HepG2 (cell line): ENCODE results near the gene TP53TG5. TPM values are rescaled to one million over a fixed set of nuclear protein-coding genes. Genes with fewer than 3 reads are reported as not detected.

Source experiments
- ATAC-seq: fragments of 200-7000 bp; cut with Tn5 transposase; 3 replicates; pipeline ENCODE4 v1.9.1; 2020; ENCODE audit warnings: mild to moderate bottlenecking, moderate library complexity
- BruUV-seq: library from RNA; stranded (reverse); fragments of 400-500 nt; replicated peaks from 2 replicates; lab custom pipeline; 2021; lab: Mats Ljungman, UMichigan
- CTCF ChIA-PET: fragments of 300-600 bp; formaldehyde crosslinking; extraction: SDS; loops from one replicate; lab custom pipeline; 2021; ENCODE audit warnings: low total read pairs, inconsistent platforms, low intra/inter-chr PET ratio; lab: Yijun Ruan, JAX
- POLR2A ChIA-PET: fragments of 350-600 bp; sonication (Branson Sonifier 250); formaldehyde crosslinking; loops from one replicate; lab custom pipeline; 2020; ENCODE audit warnings: antibody characterized with exemption, inconsistent platforms; lab: Yijun Ruan, JAX
- DNase-seq: peaks from one replicate; pipeline ENCODE4 v3.0.0-alpha.2; 2015; ENCODE audit warnings: low spot score
- FAIRE-seq: peaks from 3 replicates; lab custom pipeline; 2011; peaks lifted over from hg19 to GRCh38; lab: Jason Lieb, UNC
- H2AFZ ChIP-seq: one replicate; pipeline ENCODE4 v1.6.1; 2011; ENCODE audit warnings: low read length, inconsistent platforms
- H3K27ac ChIP-seq: fragments of 300-600 bp; 3 replicates; pipeline ENCODE4 v1.8.0; 2011; ENCODE audit warnings: mixed run types, mild to moderate bottlenecking, mixed read lengths, low read length, inconsistent platforms; ENCODE audit not compliant: insufficient read depth; ENCODE audit errors: extremely low read length
- H3K27me3 ChIP-seq, 2 experiments: fragments of 200-600 bp in 1 of 2; 2 replicates in 1 of 2; 3 replicates in 1 of 2; pipeline versions ENCODE4 v1.6.0 to v1.8.0; 2011; ENCODE audit warnings: low read length in 2 of 2, mild to moderate bottlenecking in 2 of 2, moderate library complexity in 2 of 2, inconsistent platforms in 1 of 2; ENCODE audit not compliant: insufficient read depth in 2 of 2, control insufficient read depth in 1 of 2
- H3K36me3 ChIP-seq, 2 experiments: fragments of 200-600 bp in 1 of 2; replicated peaks in 1 of 2; 2 replicates in 1 of 2; 3 replicates in 1 of 2; pipeline versions ENCODE4 v1.5.1 to v1.8.0; 2011; ENCODE audit warnings: low read length in 2 of 2, inconsistent platforms in 1 of 2; ENCODE audit not compliant: insufficient read depth in 2 of 2, control insufficient read depth in 1 of 2
- H3K4me1 ChIP-seq: 2 replicates; pipeline ENCODE4 v1.5.1; 2012; ENCODE audit warnings: low read length, inconsistent platforms; ENCODE audit not compliant: insufficient read depth
- H3K4me2 ChIP-seq: 2 replicates; pipeline ENCODE4 v1.6.0; 2011; ENCODE audit warnings: low read depth, low read length, inconsistent platforms
- H3K4me3 ChIP-seq, 3 experiments: fragments of 200-600 bp in 1 of 3; sonication (generic), shearing (Covaris generic) in 1 of 3; replicated peaks in 1 of 3; 2 replicates each; pipeline ENCODE4 v1.5.1; 2011 to 2016; ENCODE audit warnings: low read length in 3 of 3, inconsistent platforms in 2 of 3, low read depth in 2 of 3, mild to moderate bottlenecking in 2 of 3, control low read depth in 1 of 3, mixed read lengths in 1 of 3; ENCODE audit not compliant: insufficient read depth in 1 of 3
- H3K79me2 ChIP-seq: one replicate; pipeline ENCODE4 v1.6.1; 2011; ENCODE audit warnings: low read length, inconsistent platforms; ENCODE audit not compliant: insufficient read depth
- H3K9ac ChIP-seq: 2 replicates; pipeline ENCODE4 v1.6.0; 2011; ENCODE audit warnings: mild to moderate bottlenecking, low read depth, low read length, inconsistent platforms; ENCODE audit not compliant: insufficient read depth
- H3K9me3 ChIP-seq: 2 replicates; pipeline ENCODE4 v1.5.1; 2012; ENCODE audit warnings: mild to moderate bottlenecking, low read length
- H4K20me1 ChIP-seq: 2 replicates; pipeline ENCODE4 v1.6.0; 2011; ENCODE audit warnings: inconsistent platforms, mild to moderate bottlenecking, low read length, moderate library complexity; ENCODE audit not compliant: insufficient read depth
- CENPX ChIP-seq: sonication (generic); formaldehyde crosslinking; IDR thresholded peaks from 2 replicates; pipeline ENCODE4 v1.9.0; 2021; ENCODE audit warnings: mild to moderate bottlenecking, missing genetic modification reagents, moderate library complexity
- CSRNP1 ChIP-seq: sonication (generic); formaldehyde crosslinking; IDR thresholded peaks from 2 replicates; pipeline ENCODE4 v1.8.1; 2023; ENCODE audit warnings: mild to moderate bottlenecking, missing genetic modification reagents
- MBD4 ChIP-seq: IDR thresholded peaks from 2 replicates; pipeline ENCODE4 v1.6.1; 2012; ENCODE audit warnings: low read length, inconsistent platforms, borderline replicate concordance
- MEIS2 ChIP-seq: sonication (generic); formaldehyde crosslinking; IDR thresholded peaks from 2 replicates; pipeline ENCODE4 v1.9.0; 2021; ENCODE audit warnings: mild to moderate bottlenecking, missing genetic modification reagents
- NFIC ChIP-seq: IDR thresholded peaks from 2 replicates; pipeline ENCODE4 v1.6.1; 2012; ENCODE audit warnings: mild to moderate bottlenecking, low read length, inconsistent platforms
- SMAD1 ChIP-seq: sonication (generic); formaldehyde crosslinking; IDR thresholded peaks from 2 replicates; pipeline ENCODE4 v1.4.0; 2020; ENCODE audit warnings: missing genetic modification reagents, low read depth, mild to moderate bottlenecking, borderline replicate concordance
- SP1 ChIP-seq, 2 experiments: fragments of 450-650 bp in 1 of 2; sonication (generic) in 1 of 2; formaldehyde crosslinking in 1 of 2; IDR thresholded peaks; 2 replicates each; pipeline versions ENCODE4 v1.4.0 to v1.6.1; 2016 to 2020; ENCODE audit warnings: missing genetic modification reagents in 1 of 2
- THAP9 ChIP-seq: sonication (generic); formaldehyde crosslinking; IDR thresholded peaks from 2 replicates; pipeline ENCODE4; 2020; ENCODE audit warnings: missing genetic modification reagents, mild to moderate bottlenecking, borderline replicate concordance
- ZIK1 ChIP-seq: sonication (generic); formaldehyde crosslinking; IDR thresholded peaks from 2 replicates; pipeline ENCODE4 v1.5.0; 2020; ENCODE audit warnings: mild to moderate bottlenecking, low read depth, missing genetic modification reagents, borderline replicate concordance
- ZNF235 ChIP-seq: sonication (generic); formaldehyde crosslinking; IDR thresholded peaks from 2 replicates; pipeline ENCODE4 v1.8.1; 2023; ENCODE audit warnings: mild to moderate bottlenecking, missing genetic modification reagents, borderline replicate concordance
- ZNF263 ChIP-seq: sonication (generic); formaldehyde crosslinking; IDR thresholded peaks from 2 replicates; pipeline ENCODE4 v1.4.0; 2020; ENCODE audit warnings: missing genetic modification reagents
- ZNF720 ChIP-seq: sonication (generic); formaldehyde crosslinking; IDR thresholded peaks from 2 replicates; pipeline ENCODE4 v1.4.0; 2020; ENCODE audit warnings: missing genetic modification reagents
- WGBS: methylation state at CpG from one replicate; pipeline ENCODE4 v1.1.6; 2017; ENCODE audit warnings: low lambda C conversion rate; 5-methylcytosine and 5-hydroxymethylcytosine counted together
- in situ Hi-C: cut with HindIII; loops from 2 replicates; pipeline ENCODE4 v1.10.0; 2017; ENCODE audit warnings: low pct_unique_long_range_greater_than_20kb; ENCODE audit not compliant: extremely low pct_ligation_motif_present
- intact Hi-C: fragments of 100-400 bp; cut with micrococcal nuclease; formaldehyde crosslinking; loops from one replicate; pipeline ENCODE4 v1.10.0; 2022; ENCODE audit not compliant: unreplicated experiment
- polyA plus RNA-seq, 8 experiments: library from polyadenylated mRNA; depleted of rRNA in 3 of 8; stranded (reverse) in 7 of 8; unstranded in 1 of 8; fragments of >200 nt; fragmentation: Illumina TruSeq in 4 of 8; extraction: Trizol in 4 of 8; gene quantifications; 2 replicates each; pipeline versions ENCODE4 v1.2.1 to v1.2.3, GENCODE V29; 2011 to 2016; ENCODE audit warnings: low read depth in 4 of 8, missing spikeins in 1 of 8, mixed read lengths in 1 of 8; ENCODE audit not compliant: insufficient read depth in 1 of 8
- total RNA-seq, 5 experiments: library from RNA; depleted of rRNA; stranded (reverse); fragments of >200 nt; fragmentation: Illumina TruSeq; extraction: Trizol; gene quantifications; 2 replicates each; pipeline ENCODE4 v1.2.3, GENCODE V29; 2016; ENCODE audit warnings: low read depth in 1 of 5
- TF ChIP-seq, protein P1 (sequence below): sonication (generic); formaldehyde crosslinking; IDR thresholded peaks from 2 replicates; pipeline ENCODE4 v1.4.0; 2020; ENCODE audit warnings: mild to moderate bottlenecking, missing genetic modification reagents

TP53TG5 gene
- total and polyA plus RNA-seq, 2 of the 13 experiments (the other 11 are each of a cell fraction or from before 2014, with no cell fraction given) = 0.11 TPM; not detected in 1

DNA sequence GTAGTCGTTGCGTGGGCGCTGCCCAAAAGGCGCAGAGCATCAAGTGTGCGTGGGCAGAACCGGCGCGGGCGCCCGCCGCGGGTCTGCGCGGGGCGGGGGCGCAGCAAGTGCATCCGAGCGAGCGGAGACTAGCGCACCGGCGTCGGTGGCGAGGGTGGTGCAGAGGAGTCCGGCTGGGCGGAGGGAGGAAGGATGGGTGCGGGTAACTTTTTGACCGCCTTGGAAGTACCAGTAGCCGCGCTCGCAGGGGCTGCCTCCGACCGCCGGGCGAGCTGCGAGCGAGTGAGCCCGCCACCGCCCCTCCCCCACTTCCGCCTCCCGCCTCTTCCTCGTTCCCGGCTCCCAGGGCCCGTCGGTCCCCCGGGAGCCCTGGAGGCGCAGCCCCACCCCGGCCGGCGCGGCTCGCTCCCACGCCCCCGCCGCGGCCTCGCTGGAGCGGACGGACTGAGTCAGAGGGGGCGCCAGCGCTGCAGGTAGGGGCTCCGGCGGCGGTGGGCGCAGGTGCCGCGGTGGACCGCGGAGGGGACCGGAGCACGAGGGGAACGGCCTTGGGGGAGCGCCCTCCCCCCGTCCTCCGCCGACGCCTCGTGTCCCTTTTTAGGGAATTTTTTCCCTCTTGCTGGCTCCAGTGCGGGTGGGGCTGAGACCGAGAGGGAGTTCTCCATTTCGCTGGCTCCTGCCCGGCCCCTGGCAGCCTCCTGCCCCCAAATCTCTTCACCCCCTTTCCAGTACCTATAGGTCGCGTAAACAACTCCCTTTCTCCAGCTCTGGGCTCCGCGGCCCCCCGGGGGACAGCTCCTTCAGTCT is 28.3 kb upstream of the TP53TG5 start (continued):
- no peak for TF ChIP-seq SP1 (IDR thresholded peaks at IDR 0.05)
- no peak for TF ChIP-seq SP1 (CRISPR knock-in tag; IDR thresholded peaks at IDR 0.05)
- TF ChIP-seq NFIC = no peak

DNA sequence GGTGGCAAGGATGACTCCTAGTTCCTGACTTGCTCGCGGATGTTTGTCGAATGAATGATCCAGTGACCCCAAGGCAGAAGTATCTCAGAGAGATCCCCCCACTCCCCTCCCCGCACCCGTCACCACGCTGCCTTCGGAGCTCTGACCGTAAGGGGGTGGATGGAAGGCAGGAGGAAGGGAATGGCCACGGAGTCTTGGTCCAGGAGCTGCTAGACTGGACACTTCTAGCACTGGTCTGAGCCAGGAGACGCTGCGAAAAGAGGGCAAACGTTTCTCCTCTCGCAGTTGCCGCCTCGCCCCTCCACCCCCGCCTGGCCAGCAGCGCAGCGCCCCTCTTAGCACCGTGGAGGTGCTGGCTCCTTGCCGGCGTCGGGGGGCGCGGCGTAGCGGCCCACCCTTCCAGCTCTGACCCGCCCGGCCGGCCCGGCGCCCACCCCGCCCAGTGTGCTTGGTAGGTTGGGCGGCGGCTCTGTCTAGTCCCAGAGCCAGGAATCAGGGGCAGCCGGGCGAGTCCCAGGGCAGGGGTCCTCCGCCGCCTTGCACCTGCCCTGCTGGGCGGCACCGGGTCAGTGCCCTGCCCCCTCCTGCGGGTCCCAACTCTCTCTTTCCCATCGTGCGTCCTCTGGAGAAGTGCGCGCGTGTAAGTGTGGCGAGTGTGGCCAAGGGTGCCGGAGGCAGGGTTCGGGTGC is 27.6 kb upstream of the TP53TG5 start:
- intact Hi-C loops (no loop called here), in situ Hi-C loops (no loop called here)
- Histone ChIP-seq H3K4me2 (peak overlapping the region; percentile 95), H3K9me3 (peaks cover 10% of the 10 kb centered on the region), H4K20me1 (no peaks in the 10 kb centered on the region), H3K4me3 (peak overlapping the region; percentile 88 to 92 (median 88)), H3K27me3 (peaks cover 2 to 5% of the 10 kb centered on the region in 2 experiments; a peak in 2 of 5 replicates), H3K4me1 (peaks cover 25% of the 10 kb centered on the region), H3K9ac (peak overlapping the region; percentile 72), H3K27ac (no peak overlapping the region), H3K79me2 (no peaks in the 10 kb centered on the region), H3K36me3 (no peaks in the 10 kb centered on the region), H2AFZ (peak overlapping the region; percentile 44)
- 4% methylated on average over 39 of the region's 49 CpGs for WGBS
- DNase-seq (no peak), ATAC-seq (peak; percentile 76), FAIRE-seq (no peak)
- ChIA-PET POLR2A (interaction anchor here (1.6 to 4.2 kb wide), 6 partner anchors 10 to 68 kb away, joined by 4 to 32 read pairs (median 6); partner anchors contain the start of genes PIGT and SYS1), CTCF (interaction anchor here (0.9 kb wide), 1 partner anchor 10 kb away, joined by 3 read pairs; the partner anchor contains the start of gene PIGT)
- BruUV-seq = no TSS peak
- TF ChIP-seq ZNF720 (CRISPR knock-in tag) (0 out of 2 replicates have a peak, but pooled peaks have one; percentile 27), ZIK1 (CRISPR knock-in tag) (peak; percentile 8; the same call in 1 of the 2 replicates), ZNF263 (CRISPR knock-in tag) (no peak), ZNF235 (CRISPR knock-in tag) (0 out of 2 replicates have a peak, but pooled peaks have one; percentile 20), THAP9 (0 out of 2 replicates have a peak, but pooled peaks have one; percentile 49), CENPX (CRISPR knock-in tag) (no peak), MBD4 (no peak), CSRNP1 (CRISPR knock-in tag) (0 out of 2 replicates have a peak, but pooled peaks have one; percentile 43), MEIS2 (CRISPR knock-in tag) (peak; percentile 17; the same call in 1 of the 2 replicates), SMAD1 (CRISPR knock-in tag) (no peak)
- TF ChIP-seq, protein P1, sequence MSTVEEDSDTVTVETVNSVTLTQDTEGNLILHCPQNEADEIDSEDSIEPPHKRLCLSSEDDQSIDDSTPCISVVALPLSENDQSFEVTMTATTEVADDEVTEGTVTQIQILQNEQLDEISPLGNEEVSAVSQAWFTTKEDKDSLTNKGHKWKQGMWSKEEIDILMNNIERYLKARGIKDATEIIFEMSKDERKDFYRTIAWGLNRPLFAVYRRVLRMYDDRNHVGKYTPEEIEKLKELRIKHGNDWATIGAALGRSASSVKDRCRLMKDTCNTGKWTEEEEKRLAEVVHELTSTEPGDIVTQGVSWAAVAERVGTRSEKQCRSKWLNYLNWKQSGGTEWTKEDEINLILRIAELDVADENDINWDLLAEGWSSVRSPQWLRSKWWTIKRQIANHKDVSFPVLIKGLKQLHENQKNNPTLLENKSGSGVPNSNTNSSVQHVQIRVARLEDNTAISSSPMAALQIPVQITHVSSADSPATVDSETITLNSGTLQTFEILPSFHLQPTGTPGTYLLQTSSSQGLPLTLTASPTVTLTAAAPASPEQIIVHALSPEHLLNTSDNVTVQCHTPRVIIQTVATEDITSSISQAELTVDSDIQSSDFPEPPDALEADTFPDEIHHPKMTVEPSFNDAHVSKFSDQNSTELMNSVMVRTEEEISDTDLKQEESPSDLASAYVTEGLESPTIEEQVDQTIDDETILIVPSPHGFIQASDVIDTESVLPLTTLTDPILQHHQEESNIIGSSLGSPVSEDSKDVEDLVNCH (CRISPR knock-in tag) = no peak
